ENCODE results near the gene GARIN5A.

GRCh38 chr19:50518091-50519005 lies 41.7 kb upstream of the GARIN5A start:
- TF ChIP-seq POLR2A (IDR thresholded peaks at IDR 0.05) (no peak), CTCF (IDR thresholded peaks at IDR 0.05) (no peak)

Data from uterus (tissue), 2 donors.